GM21717 (cell line): ENCODE results near the gene DHRS4L2.
A peak's percentile ranks its signal among the peaks of the same experiment; 100 is the strongest.
"Not testable (repeated sequence)": the region's sequence is repeated elsewhere in the genome, so short reads cannot be mapped to it uniquely, and the experiment has no call there.

Source experiments
- ATAC-seq: cut with Tn5 transposase; IDR thresholded peaks from one replicate; pipeline ENCODE4 v1.9.1; 2021; ENCODE audit warnings: mild to moderate bottlenecking, moderate library complexity; ENCODE audit not compliant: unreplicated experiment

The DHRS4L2 gene

DNA sequence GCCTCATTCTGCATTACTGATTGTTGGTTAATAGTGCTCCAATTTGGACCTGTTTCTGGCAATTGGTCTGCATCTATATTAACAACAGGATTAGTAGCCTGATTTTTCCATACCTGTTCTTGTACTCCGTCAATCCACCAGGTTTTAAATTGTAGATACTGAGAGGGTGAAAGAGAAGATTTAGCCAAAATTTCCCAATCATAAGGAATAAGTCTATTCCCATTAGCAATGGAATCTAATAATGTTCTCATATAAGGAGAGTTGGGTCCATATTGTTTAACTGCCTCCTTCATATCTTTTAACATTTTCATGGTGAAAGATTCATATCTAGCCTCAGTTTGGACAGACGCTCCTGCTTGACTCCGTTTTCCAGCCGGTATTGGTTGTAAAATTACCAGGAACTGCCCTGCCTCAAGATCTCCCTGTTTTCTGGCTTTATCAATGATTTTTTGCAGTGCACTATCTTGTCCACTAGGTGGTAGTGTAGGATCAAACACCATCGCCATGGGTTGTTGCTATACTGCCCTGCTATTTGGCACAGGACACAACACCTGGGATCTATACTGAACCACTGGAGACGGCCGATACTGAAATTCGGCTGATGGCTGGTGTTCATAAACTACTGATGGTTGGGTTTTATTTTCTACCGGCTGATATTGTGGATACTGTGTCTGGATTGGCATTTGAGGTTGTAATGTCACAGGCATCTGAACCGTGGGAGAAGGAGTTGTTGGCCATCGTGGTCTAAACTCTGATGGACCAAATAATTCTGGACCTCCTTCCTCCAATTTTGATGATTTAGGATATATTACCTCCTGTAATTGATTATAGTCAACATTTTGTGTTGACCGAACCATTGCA, 25.2 kb downstream of the DHRS4L2 start:
- ATAC-seq = no peak

DNA sequence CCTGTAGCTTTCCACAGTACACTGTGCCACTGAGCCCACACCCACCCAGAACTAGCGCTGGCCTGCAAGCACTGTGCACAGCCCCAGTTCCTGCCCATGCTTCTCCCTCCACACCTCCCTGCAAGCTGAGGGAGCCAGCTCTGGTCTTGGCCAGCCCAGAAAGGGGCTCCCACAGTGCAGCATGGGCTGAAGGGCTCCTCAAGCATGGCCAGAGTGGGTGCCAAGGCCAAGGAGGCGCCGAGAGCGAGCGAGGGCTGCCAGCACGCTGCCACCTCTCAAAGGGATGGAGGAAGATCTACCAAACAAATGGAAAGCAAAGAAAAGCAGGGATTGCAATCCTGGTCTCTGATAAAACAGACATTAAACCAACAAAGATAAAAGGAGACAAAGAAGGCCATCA, 27.0 kb downstream of the DHRS4L2 start:
- not testable (repeated sequence) for ATAC-seq

DNA sequence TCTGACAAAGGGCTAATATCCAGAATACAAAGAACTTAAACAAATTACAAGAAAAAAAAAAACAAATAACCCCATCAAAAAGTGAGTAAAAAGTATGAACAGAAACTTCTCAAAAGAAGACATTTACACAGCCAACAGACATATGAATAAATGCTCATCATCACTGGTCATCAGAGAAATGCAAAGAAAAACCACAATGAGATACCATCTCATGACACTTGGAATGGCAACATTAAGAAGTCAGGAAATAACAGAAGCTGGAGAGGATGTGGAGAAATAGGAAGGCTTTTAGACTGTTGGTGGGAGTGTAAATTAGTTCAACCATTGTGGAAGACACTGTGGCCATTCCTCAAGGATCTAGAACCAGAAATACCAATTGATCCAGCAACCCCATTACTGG, 30.2 kb downstream of the DHRS4L2 start:
- ATAC-seq = not testable (repeated sequence)

DNA sequence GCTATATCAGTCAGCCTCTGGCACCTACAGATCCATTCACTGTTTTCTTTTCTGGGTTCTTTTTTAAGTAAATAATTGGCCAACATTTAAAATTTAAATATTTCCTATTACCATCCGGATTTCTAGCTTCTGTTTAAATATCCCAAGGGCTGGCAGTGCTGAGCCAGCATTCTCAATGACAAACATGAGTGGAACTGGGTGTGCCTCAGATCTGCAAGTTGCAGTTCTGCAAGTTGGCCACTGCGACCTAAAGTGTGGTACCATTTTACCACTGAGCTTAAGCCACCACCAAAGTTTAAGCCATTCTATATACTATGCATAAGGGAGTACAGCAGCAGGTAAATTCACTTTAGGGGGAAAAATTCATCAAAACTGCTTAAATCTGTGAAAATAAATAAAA, 31.2 kb downstream of the DHRS4L2 start:
- ATAC-seq = not testable (repeated sequence)

DNA sequence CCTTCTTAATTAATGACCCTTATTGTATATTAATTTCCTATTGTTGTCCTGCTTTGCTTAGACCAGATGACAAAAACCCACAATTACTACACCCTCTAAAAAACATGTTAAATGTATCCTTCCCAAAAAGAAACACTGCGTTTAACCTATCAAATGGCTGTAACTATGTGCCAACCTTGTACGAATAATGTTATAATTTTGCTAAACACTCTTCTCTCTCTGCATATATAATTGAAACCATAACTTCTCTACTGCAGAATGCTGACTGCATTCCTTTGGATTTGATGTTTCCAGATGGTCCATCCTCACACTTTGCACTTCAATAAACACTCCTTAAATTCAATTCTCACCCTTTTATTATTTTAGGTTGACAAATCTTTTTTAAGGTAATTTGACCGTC, 31.8 kb downstream of the DHRS4L2 start:
- ATAC-seq = not testable (repeated sequence)

DNA sequence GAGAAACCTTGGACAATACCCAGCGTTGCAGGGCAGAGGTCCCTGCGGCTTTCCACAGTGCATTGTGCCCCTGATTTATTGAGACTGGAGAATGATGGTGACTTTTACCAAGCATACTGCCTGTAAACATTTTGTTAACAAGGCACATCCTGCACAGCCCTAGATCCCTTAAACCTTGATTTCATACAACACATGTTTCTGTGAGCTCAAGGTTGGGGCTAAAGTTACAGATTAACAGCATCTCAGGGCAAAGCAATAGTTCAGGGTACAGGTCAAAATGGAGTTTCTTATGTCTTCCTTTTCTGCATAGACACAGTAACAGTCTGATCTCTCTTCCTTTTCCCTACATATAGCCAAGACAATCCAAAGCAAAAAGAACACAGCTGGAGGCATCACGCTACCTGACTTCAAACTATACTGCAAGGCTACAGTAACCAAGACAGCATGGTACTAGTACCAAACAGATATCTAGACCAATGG, 36.2 kb downstream of the DHRS4L2 start:
- not testable (repeated sequence) for ATAC-seq

DNA sequence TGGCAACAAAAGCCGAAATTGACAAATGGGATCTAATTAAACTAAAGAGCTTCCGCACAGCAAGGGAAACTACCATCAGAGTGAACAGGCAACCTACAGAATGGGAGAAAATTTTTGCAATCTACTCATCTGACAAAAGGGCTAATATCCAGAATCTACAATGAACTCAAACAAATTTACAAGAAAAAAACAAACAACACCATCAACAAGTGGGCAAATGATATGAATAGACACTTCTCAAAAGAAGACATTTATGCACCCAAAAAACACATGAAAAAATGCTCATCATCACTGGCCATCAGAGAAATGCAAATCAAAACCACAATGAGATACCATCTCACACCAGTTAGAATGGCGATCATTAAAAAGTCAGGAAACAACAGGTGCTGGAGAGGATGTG, 41.0 kb downstream of the DHRS4L2 start:
- not testable (repeated sequence) for ATAC-seq

DNA sequence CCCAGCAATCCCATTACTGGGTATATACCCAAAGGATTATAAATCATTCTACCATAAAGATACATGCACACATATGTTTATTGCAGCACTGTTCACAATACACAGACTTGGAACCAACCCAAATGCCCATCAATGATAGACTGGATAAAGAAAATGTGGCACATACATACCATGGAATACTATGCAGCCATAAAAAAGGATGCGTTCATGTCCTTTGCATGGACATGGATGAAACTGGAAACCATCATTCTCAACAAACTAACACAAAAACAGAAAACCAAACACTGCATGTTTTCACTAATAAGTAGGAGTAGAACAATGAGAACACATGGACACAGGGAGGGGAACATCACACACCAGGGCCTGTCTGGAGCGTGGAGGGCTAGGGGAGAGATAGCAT, 42.6 kb downstream of the DHRS4L2 start:
- ATAC-seq = not testable (repeated sequence)

DNA sequence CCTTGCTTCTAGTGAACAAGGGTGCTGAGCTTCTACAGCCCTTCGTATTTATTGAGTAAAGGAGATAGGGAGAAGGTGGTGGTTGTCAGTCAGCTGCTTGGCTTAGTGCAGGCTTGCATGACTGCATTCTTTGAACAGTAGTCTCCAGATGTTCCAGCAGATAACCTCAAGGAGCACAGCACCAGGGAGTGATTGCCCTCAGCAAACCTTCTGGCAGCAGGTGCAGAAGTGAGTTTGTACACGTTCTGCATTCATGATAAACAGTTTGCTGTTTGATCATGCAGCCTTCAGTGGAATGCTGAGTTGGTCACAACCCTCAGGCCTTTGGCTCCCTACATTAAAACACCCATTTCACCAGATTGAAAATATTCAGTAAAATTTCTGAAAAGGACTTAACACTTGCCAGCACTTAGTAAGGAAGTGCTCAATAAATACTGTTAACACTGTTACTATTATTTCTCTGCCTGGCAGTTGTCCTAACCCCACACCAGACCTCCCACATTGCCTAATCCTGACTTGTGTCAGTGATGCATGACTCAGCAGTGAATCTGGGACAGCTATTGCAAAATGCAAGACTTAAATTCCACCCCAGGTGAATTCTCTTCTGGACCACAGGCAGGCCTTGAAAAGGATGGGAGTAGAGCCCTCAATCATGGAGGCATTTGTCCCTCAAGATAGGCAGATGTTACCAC, 44.1 kb downstream of the DHRS4L2 start:
- ATAC-seq = no peak

DNA sequence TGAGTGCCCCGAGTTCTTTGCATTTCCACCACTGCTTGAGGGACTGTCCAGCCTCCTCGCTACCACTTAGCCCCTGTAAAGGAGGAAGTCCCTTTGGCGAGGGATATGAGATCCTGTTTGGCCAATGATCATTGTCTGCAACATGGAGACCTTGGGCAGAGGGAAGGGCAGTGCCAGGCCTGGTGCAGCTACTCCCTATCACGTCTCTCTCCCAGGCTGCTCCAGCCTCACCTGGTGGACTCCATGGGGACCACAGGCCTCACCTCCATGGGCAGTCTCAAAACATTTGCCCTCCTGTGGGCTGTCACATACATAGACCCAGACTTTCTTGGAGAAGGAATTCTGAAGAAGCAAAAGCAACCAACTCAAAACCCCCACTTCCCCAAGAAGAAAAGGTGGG, 47.0 kb downstream of the DHRS4L2 start:
- not testable (repeated sequence) for ATAC-seq

DNA sequence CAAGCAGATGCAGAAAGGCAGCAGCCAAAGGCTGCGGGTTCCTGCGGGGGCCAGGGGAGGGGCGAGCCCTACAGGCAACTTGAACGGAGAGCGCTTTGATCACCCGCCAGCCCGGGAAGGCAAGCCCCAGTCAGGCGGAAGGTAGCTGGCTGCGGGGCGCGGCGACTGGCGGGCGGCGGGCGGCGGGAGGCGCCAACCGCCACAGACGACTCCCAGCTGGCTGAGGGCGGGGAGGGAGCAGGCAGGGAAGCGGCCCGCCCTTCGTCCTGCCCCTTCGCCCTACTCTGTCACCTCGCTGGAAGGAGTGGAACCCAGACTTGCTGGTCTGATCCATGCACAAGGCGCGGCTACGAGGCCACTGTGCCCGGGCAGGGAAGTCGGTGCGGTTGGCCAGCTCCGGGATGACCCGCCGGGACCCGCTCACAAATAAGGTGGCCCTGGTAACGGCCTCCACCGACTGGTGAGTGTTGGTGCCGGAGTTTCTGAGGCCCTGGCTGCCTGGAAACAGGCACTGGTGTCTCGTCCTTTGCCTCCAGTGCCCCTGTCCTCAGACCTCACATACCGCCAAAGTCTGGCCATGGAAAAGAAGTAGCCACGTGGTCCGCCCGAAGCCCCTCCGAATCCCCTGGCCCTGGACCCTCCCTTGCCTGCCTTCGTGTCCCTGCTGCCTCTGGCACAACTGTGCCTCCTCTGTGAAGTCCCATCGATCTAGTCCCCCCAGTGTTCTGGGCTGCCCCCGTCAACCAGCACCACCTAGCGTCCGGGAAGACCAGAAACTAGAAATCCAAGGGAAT, 47.6 kb downstream of the DHRS4L2 start:
- peak; percentile 71 for ATAC-seq

DNA sequence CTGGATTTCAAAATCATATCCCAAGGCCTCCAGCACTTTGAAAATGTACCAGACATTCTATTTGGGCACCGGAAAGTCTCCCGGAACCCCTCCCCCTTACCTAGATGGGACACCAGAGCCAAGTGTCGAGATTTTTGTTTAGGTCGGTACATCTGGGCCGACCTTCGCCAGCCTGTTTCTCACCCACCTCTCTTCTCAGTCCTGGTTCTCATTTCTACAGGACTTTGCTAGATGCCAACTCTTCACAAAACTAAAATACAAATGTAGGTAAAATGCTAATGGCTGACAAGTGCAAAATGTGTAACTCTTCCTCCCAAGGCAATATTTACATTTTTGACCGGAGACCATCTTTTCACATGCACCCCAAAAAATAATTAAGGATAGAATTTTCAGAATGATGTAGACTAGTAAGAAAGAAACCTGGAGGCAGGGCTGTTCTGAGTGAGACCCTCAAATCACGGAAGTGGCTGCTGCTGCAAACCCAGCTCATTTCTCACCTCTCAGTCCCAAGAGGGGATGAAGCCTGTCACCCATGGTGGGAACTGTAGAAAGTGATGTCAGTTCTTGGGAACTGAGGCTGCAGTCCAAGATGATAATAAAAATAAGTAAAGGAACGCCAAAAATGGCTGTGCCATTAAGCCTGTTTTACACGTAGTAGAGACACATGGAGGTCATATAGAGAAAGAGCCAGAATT, 48.4 kb downstream of the DHRS4L2 start:
- ATAC-seq = peak; percentile 18

DNA sequence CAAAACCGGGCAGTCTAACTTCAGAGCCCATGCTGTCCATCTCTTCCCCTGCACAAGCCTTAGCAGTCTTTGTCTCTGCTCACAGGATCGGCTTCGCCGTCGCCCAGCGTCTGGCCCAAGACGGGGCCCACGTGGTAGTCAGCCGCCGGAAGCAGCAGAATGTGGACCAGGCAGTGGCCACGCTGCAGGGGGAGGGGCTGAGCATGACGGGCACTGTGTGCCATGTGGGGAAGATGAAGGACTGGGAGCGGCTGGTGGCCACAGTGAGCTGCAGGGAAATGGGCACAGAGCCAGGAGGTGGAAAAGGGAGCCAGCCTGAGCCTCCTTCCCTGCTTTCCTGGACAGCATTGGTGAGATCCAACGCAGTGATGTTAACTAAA, 48.9 kb downstream of the DHRS4L2 start:
- no peak for ATAC-seq

DNA sequence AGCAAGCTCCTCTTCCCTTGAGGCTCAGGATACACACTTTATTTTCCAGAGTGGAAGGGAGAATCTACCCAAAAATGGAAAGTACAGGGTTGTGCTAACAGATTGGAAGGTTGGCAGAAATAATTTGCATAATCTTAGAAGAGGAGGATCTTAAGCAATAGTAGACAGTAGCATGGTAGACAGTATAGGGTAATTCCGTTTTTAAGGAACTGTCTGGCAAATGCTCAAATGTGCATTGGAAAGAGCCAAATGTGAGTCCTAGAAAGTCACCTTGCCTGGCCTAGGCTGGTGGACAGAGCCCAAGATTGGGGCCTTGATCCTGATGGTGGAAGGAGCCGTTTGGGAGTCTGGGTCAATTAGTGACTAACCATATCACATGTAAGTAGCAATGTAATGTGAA, 50.0 kb downstream of the DHRS4L2 start:
- no peak for ATAC-seq

DNA sequence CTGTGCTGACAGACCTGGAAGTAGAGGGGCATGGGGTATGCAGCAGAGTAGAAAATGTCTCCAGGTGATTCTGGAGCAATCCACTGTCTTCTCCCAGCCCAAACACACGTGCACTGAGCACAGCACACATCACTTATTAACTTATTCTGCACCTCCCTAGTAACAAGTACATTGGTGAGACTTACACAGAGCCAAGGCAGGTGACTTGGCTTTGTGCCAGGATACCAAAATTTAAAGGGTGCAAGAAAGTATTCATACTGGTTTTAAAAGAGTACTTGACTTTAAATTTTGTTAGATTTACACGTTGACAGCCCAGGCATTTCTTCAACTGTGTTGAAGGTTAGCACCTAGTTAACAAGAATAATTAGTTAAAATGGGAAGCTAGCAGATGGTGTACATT, 52.0 kb downstream of the DHRS4L2 start:
- ATAC-seq = no peak

DNA sequence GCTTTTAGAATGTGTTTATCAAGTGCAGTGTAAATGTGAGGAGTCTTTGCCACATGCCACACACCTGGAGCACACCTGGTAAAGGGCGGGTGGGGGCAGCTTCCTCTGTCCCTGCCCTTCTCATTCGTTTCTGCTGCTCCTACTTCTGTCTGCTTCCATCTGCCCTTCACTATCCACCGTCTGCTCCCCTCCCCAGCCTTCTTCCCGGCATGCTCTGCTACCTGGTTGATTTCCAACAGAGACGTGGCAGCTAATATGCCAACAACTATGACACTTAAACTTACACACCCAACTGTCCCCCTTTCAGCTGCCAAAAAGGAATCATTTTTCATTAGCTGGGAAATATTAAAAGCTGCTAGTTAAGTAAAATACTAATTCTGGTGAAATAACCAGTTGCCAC, 54.0 kb downstream of the DHRS4L2 start:
- no peak for ATAC-seq

DNA sequence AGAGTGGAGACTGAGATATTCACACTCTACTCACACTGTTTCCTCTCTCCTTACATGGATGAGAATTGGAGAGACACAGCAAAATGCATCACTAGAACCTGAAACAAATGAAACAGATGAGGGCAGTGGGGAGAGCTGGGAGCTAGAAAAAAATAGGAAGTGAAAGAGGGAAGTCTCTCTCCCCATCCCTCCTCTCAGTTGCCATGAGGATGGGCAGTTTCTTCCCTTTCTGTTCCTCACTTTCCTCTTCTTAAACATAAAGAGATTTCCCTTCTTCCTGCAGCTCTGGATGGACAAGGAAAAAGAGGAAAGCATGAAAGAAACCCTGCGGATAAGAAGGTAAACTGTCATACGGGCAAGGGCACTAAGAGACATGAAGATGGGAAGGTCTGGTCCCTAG, 60.3 kb downstream of the DHRS4L2 start:
- not testable (repeated sequence) for ATAC-seq

DNA sequence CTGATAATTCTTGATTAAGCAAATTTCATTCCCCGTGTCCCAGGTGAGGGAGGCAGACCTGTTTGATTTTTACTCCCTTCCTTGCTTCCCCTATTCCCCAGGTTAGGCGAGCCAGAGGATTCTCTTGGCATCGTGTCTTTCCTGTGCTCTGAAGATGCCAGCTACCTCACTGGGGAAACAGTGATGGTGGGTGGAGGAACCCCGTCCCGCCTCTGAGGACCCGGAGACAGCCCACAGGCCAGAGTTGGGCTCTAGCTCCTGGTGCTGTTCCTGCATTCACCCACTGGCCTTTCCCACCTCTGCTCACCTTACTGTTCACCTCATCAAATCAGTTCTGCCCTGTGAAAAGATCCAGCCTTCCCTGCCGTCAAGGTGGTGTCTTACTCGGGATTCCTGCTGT, 62.0 kb downstream of the DHRS4L2 start:
- not testable (repeated sequence) for ATAC-seq

DNA sequence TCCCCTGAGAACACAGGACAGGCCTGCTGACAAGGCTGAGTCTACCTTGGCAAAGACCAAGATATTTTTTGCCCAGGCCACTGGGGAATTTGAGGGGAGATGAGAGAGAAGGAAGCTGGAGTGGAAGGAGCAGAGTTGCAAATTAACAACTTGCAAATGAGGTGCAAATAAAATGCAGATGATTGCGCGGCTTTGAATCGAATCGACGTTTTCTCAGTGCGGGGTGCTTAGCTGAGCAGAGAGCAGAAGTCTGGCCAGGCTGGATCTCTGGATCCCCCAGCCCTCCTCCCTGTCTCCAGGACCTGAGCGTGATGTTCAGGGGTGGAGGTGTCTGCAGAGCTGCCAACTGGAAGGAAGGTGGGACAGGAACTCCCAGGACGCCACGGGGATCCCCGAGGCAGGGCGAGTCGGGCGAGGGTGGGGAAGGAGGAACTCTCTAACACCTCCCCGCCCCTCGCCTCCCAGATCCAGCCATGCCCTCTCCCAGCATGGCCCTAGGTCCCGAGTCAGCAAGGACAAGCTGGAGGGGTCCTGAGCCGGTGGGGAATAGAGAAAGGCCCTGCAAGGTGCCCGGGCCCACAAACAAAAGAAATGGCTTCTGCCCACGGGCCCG, 62.6 kb downstream of the DHRS4L2 start:
- ATAC-seq = no peak
